ENCODE data around the gene C1S. TPM values are rescaled to one million over a fixed set of nuclear protein-coding genes. Genes with fewer than 3 reads are reported as not detected.
"Not testable (repeated sequence)": the region's sequence is repeated elsewhere in the genome, so short reads cannot be mapped to it uniquely, and the experiment has no call there.

Gene C1S
- total RNA-seq, 2 donors from 2014 or later = 105 to 157 TPM

GRCh38 chr12:7054925-7055324, 5.6 kb upstream of the C1S start:
- no peaks in the 10 kb centered on the region for H3K9me3 ChIP-seq
- DNase-seq = no peak
- H3K36me3 ChIP-seq (replicated peaks in 1 of 2; ENCODE audit: insufficient read depth in 1 of 2, low read depth in 2 of 2) = no peaks in the 10 kb centered on the region
- H3K4me3 ChIP-seq = no peak overlapping the region
- TF ChIP-seq, protein P1, sequence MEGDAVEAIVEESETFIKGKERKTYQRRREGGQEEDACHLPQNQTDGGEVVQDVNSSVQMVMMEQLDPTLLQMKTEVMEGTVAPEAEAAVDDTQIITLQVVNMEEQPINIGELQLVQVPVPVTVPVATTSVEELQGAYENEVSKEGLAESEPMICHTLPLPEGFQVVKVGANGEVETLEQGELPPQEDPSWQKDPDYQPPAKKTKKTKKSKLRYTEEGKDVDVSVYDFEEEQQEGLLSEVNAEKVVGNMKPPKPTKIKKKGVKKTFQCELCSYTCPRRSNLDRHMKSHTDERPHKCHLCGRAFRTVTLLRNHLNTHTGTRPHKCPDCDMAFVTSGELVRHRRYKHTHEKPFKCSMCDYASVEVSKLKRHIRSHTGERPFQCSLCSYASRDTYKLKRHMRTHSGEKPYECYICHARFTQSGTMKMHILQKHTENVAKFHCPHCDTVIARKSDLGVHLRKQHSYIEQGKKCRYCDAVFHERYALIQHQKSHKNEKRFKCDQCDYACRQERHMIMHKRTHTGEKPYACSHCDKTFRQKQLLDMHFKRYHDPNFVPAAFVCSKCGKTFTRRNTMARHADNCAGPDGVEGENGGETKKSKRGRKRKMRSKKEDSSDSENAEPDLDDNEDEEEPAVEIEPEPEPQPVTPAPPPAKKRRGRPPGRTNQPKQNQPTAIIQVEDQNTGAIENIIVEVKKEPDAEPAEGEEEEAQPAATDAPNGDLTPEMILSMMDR (IDR thresholded peaks at IDR 0.05) = no peak
- no peak for TF ChIP-seq POLR2A (IDR thresholded peaks at IDR 0.05)
- H3K27me3 ChIP-seq = no peaks in the 10 kb centered on the region
- H3K27ac ChIP-seq = no peak overlapping the region
- WGBS, 2 donors = 67 to 73% methylated on average over 4 of the region's 4 CpGs
- peaks cover 11% of the 10 kb centered on the region for H3K4me1 ChIP-seq
- intact Hi-C loops (cut with DNase I) = no loop called here
- no peak for ATAC-seq

DNA sequence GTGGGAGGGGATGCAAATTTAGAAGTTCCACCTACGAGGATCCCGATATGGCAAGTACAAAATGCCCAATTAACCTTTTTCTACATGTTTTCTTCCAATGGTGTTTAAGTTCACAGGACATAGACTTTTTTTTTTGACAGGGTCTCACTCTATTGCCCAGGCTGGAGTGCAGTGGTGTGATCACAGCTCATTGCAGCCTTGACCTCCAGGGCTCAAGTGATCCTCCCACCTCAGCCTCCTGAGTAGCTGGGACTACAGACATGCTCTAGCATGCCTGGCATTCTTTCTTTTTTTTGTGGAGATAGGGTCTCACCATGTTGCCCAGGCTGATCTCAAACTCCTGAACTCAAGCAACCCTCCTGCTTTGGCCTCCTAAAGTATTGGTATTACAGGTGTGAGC, 4.8 kb upstream of the C1S start:
- intact Hi-C loops (cut with DNase I); H3K27ac ChIP-seq; H3K9me3 ChIP-seq; H3K4me3 ChIP-seq; H3K36me3 ChIP-seq (replicated peaks in 1 of 2; ENCODE audit: insufficient read depth in 1 of 2, low read depth in 2 of 2); H3K27me3 ChIP-seq; DNase-seq; ATAC-seq: not testable (repeated sequence)
- H3K4me1 ChIP-seq = peaks cover 17% of the 10 kb centered on the region
- whole genome bisulfite sequencing, 2 donors = 89 to 96% methylated on average over 2 of the region's 2 CpGs

- no peak for ATAC-seq
- intact Hi-C loops (cut with DNase I) = no loop called here
Measured at GRCh38 chr12:7058163-7058845, 2.2 kb upstream of the C1S start.

DNA sequence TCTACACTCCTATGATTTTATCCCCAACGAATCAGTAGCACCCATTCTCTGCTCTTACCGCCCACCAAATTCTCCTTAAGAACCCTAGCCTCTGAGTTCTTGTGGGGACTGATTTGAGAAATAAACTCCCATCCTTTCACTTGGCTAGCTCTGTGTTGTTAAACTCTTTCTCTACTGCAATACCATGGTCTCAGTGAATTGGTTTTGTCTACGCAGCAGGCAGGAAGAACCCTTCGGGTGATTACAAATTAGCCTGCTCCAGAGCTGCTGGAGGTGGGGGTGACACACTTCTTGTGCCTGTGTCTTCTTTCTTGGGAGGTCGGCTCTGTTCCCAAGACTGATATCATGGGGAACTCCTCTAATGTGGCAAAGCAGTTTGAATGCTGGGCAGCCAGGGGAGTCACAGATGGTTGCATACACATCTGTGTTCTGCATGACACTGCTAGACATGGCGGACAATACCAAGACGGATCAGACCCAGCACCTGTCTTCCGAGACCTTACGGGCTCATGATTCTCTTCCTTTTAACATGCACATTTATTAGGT, 1.6 kb upstream of the C1S start:
- H3K27me3 ChIP-seq = no peaks in the 10 kb centered on the region
- 82 to 84% methylated on average over 9 of the region's 9 CpGs for WGBS, 2 donors
- DNase-seq (no peak), ATAC-seq (no peak)
- H3K9me3 ChIP-seq = no peaks in the 10 kb centered on the region
- no peak for TF ChIP-seq POLR2A (IDR thresholded peaks at IDR 0.05)
- TF ChIP-seq, protein P1 (IDR thresholded peaks at IDR 0.05) = no peak
- H3K27ac ChIP-seq = peak overlapping the region in 1 of 4 donors; percentile 76
- no peaks in the 10 kb centered on the region for H3K36me3 ChIP-seq (replicated peaks in 1 of 2; ENCODE audit: insufficient read depth in 1 of 2, low read depth in 2 of 2)
- peaks cover 17% of the 10 kb centered on the region for H3K4me1 ChIP-seq
- no peak overlapping the region for H3K4me3 ChIP-seq
- intact Hi-C loops (cut with DNase I) = no loop called here

More at GRCh38 chr12:7058163-7058845, 2.2 kb upstream of the C1S start:
- no peak for DNase-seq
- Histone ChIP-seq H3K9me3 (no peaks in the 10 kb centered on the region), H3K4me1 (peaks cover 17% of the 10 kb centered on the region), H3K36me3 (replicated peaks in 1 of 2; ENCODE audit: insufficient read depth in 1 of 2, low read depth in 2 of 2) (no peaks in the 10 kb centered on the region), H3K4me3 (no peak overlapping the region), H3K27me3 (no peaks in the 10 kb centered on the region), H3K27ac (no peak overlapping the region)
- TF ChIP-seq, protein P1 (IDR thresholded peaks at IDR 0.05) = no peak
- TF ChIP-seq POLR2A (IDR thresholded peaks at IDR 0.05) = no peak
- 71 to 79% methylated on average over 2 to 3 of the region's 3 CpGs for WGBS, 2 donors

DNA sequence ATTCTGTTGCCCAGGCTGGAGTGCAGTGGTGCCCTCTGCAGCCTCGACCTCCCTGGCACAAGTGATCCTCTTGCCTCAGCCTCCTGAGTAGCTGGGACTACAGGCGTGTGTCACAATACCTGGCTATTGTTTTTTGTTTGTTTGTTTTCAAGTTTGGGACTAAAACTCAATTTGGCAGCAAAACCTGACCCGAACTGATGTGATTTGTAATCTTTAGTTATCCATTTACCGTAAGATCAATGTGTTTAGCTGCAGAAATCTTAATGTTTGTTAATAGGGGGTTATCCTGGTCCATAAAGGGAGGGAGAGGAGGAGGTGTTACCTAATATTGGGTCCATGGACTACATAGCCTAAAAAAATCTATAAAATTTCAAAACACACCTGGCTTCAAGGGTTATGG, 738 bp upstream of the C1S start:
- H3K27ac ChIP-seq = peak overlapping the region in 3 of 4 donors; percentile 38 to 76 (median 57)
- no peak for TF ChIP-seq POLR2A (IDR thresholded peaks at IDR 0.05)
- TF ChIP-seq, protein P1 (IDR thresholded peaks at IDR 0.05) = no peak
- H3K4me1 ChIP-seq = peaks cover 17% of the 10 kb centered on the region
- H3K9me3 ChIP-seq = no peaks in the 10 kb centered on the region
- no peak for DNase-seq
- H3K36me3 ChIP-seq (replicated peaks in 1 of 2; ENCODE audit: insufficient read depth in 1 of 2, low read depth in 2 of 2) = no peaks in the 10 kb centered on the region
- no peak overlapping the region for H3K4me3 ChIP-seq
- intact Hi-C loops (cut with DNase I) = no loop called here
- ATAC-seq = no peak
- 39 to 40% methylated on average over 4 of the region's 4 CpGs for WGBS, 2 donors
- H3K27me3 ChIP-seq = no peaks in the 10 kb centered on the region

All from body of pancreas (tissue), 4 donors.